Neural crest cell (in vitro differentiated cells): Measurements from ENCODE around the gene GARRE1. TPM values are rescaled to one million over a fixed set of nuclear protein-coding genes. Genes with fewer than 3 reads are reported as not detected.
"Not testable (repeated sequence)": the region's sequence is repeated elsewhere in the genome, so short reads cannot be mapped to it uniquely, and the experiment has no call there.

ENCODE experiments used
- DNase-seq: peaks from one replicate; pipeline ENCODE4 v3.0.0; 2021; ENCODE audit warnings: low read depth, mixed read lengths, low spot score
- H3K27ac Mint-ChIP-seq: one replicate; pipeline ENCODE4 v1.8.0; 2021; ENCODE audit warnings: mild to moderate bottlenecking, mixed read lengths; ENCODE audit not compliant: unreplicated experiment
- H3K27me3 Mint-ChIP-seq: 2 replicates; pipeline ENCODE4 v1.8.0; 2021; ENCODE audit warnings: low read depth, mild to moderate bottlenecking, mixed read lengths
- H3K36me3 Mint-ChIP-seq: 2 replicates; pipeline ENCODE4 v1.8.0; 2021; ENCODE audit warnings: low read depth, mild to moderate bottlenecking, mixed read lengths
- H3K4me1 Mint-ChIP-seq: 2 replicates; pipeline ENCODE4 v1.8.0; 2021; ENCODE audit warnings: mixed read lengths
- H3K4me3 Mint-ChIP-seq: one replicate; pipeline ENCODE4 v1.8.0; 2021; ENCODE audit warnings: mild to moderate bottlenecking, mixed read lengths
- H3K9me3 Mint-ChIP-seq: 2 replicates; pipeline ENCODE4 v1.8.0; 2021; ENCODE audit warnings: mixed read lengths
- total RNA-seq: library from RNA; stranded (reverse); gene quantifications from 2 replicates; pipeline ENCODE4 v1.2.1, GENCODE V29; 2021
- TF ChIP-seq, protein P1 (sequence below): fragments of 200-600 bp; sonication (generic); conservative IDR thresholded peaks from 2 replicates; pipeline ENCODE4 v1.5.0; 2021; ENCODE audit warnings: antibody characterized with exemption, mild to moderate bottlenecking

Gene GARRE1
- total RNA-seq, 1 donor from 2014 or later, result 20.0 TPM

DNA sequence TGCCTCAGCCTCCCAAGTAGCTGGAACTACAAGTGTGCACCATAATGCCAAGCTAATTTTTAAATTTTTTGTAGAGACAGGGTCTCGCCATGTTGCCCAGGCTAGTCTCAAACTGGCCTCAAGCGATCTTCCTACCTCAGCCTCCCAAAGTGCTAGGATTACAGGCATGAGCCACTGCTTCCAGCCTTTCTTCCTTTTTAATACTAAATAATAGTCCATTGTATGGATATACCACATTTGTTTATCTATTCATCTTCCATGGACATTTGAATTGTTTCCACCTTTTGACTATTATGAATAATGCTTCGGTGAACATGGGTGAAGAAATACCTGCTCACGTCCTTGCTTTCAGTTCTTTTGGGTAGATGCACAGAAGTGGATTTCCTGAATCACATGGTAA is 24.4 kb downstream of the GARRE1 start:
- TF ChIP-seq, protein P1, sequence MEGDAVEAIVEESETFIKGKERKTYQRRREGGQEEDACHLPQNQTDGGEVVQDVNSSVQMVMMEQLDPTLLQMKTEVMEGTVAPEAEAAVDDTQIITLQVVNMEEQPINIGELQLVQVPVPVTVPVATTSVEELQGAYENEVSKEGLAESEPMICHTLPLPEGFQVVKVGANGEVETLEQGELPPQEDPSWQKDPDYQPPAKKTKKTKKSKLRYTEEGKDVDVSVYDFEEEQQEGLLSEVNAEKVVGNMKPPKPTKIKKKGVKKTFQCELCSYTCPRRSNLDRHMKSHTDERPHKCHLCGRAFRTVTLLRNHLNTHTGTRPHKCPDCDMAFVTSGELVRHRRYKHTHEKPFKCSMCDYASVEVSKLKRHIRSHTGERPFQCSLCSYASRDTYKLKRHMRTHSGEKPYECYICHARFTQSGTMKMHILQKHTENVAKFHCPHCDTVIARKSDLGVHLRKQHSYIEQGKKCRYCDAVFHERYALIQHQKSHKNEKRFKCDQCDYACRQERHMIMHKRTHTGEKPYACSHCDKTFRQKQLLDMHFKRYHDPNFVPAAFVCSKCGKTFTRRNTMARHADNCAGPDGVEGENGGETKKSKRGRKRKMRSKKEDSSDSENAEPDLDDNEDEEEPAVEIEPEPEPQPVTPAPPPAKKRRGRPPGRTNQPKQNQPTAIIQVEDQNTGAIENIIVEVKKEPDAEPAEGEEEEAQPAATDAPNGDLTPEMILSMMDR, result no peak
- no peak overlapping the region for H3K4me3 Mint-ChIP-seq
- peaks cover 19% of the 10 kb centered on the region for H3K4me1 Mint-ChIP-seq
- no peak for DNase-seq
- no peak overlapping the region for H3K27ac Mint-ChIP-seq
- H3K36me3 Mint-ChIP-seq, result no peaks in the 10 kb centered on the region
- no peaks in the 10 kb centered on the region for H3K27me3 Mint-ChIP-seq
- H3K9me3 Mint-ChIP-seq, result peaks cover 3% of the 10 kb centered on the region

DNA sequence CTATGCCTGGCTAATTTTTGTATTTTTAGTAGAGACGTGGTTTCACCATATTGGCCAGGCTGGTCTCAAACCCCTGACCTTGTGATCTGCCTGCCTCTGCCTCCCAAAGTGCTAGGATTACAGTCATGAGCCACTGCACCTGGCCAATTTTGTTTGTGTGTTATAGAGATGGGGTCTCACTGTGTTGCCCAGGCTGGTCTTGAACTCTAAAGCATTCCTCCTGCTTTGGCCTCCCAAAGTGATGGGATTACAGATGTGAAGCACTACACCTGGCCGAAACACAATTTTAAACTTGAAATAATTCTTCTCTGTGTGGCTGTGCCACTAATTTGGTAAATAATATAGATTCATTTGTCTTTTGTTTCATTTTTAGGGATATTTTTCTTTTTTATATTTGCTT is 27.1 kb downstream of the GARRE1 start:
- not testable (repeated sequence) for DNase-seq, H3K27ac Mint-ChIP-seq, H3K36me3 Mint-ChIP-seq, H3K9me3 Mint-ChIP-seq, H3K4me3 Mint-ChIP-seq, H3K27me3 Mint-ChIP-seq
- H3K4me1 Mint-ChIP-seq, result peaks cover 18% of the 10 kb centered on the region

DNA sequence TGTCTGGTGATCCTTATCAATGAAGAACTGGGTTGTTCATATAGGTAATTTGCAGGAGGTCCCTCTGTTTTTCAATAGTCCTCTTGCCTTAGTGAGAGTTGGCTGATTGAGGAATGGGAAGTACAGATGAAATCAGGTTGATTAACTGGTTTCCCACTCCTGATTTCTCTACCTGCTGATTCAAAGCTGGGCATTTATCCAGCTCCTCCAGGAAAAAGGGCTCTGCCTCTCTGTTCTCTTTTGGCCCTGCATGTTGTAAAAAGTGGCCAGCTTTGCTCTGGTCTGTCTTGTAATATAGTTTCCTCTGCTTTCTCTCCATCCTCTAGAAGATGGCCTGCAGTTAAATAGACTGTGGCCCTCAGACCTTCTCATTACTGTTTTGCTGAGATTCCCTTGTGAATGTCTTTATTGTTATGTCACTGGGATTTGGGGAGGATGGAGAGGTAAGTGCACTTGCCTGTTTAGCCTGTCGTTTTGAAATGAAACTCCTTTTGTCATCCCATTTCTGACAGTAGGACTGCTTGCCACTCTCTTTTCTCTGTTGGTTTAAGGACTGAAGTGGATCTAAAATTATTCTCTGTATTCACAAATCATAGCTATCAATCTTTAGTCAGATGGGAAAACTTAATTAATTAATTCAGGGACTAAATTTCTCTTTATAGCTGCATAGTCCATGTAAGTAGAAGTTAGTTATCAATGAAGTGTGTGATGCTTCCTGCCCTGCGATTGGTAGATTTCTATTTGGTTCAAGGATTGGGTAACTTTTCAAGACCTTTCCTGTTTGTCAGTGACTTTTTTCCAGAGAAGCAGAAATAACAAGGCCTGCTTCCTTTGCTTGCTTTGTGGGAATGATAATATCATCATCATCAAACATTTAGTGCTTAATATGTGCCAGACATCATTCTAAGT is 28.5 kb downstream of the GARRE1 start:
- DNase-seq, result no peak
- no peaks in the 10 kb centered on the region for H3K9me3 Mint-ChIP-seq
- H3K4me3 Mint-ChIP-seq, result no peak overlapping the region
- TF ChIP-seq, protein P1, result no peak
- H3K27ac Mint-ChIP-seq, result no peak overlapping the region
- H3K27me3 Mint-ChIP-seq, result no peaks in the 10 kb centered on the region
- no peaks in the 10 kb centered on the region for H3K36me3 Mint-ChIP-seq
- H3K4me1 Mint-ChIP-seq, result peaks cover 11% of the 10 kb centered on the region

DNA sequence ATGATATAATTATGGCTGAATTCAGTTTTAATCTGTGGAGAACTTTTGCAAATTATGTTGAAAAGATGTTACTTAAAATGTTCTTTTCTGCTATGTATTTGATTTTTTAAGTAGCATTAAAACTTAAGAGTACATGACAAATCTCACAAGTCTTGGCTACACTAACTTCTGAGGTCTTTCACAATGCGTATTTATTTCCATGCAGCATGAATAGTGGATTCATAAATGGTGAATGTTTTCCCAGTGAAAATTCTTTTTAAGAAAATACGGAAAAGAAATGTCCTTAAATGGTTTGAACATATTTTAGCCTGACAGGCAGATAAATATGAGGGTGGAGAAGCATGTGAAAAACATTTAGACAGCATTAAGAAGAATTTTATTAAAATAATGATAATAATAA is 30.2 kb downstream of the GARRE1 start:
- H3K27me3 Mint-ChIP-seq, result no peaks in the 10 kb centered on the region
- peaks cover 11% of the 10 kb centered on the region for H3K4me1 Mint-ChIP-seq
- TF ChIP-seq, protein P1, result no peak
- no peak for DNase-seq
- no peak overlapping the region for H3K4me3 Mint-ChIP-seq
- no peaks in the 10 kb centered on the region for H3K9me3 Mint-ChIP-seq
- H3K27ac Mint-ChIP-seq, result no peak overlapping the region
- no peaks in the 10 kb centered on the region for H3K36me3 Mint-ChIP-seq

DNA sequence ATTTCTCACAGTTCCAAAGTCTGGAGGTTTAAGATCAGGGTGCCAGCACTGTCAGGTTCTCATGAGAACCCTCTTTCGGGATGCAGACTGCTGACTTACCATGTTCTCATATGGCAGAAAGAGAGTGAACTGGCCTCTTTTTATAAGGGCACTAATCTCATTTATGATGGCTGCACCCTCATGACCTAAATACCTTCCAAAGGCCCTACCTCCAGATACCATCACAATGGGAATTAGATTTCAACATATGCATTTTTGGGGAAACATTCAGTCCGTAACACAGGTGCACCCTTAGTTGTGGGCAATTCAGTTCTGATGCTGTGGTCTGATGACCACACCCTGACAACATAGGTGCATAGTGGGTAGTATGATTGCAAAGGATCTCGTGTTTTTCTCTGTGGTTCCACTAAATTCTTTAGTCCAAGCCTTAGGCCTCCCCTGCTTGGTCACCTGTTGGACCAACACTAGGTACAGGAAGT is 33.3 kb downstream of the GARRE1 start:
- Mint-ChIP-seq H3K27ac (no peak overlapping the region), H3K27me3 (no peaks in the 10 kb centered on the region), H3K36me3 (no peaks in the 10 kb centered on the region), H3K9me3 (no peaks in the 10 kb centered on the region), H3K4me3 (no peak overlapping the region), H3K4me1 (peaks cover 9% of the 10 kb centered on the region)
- TF ChIP-seq, protein P1, result no peak
- no peak for DNase-seq

DNA sequence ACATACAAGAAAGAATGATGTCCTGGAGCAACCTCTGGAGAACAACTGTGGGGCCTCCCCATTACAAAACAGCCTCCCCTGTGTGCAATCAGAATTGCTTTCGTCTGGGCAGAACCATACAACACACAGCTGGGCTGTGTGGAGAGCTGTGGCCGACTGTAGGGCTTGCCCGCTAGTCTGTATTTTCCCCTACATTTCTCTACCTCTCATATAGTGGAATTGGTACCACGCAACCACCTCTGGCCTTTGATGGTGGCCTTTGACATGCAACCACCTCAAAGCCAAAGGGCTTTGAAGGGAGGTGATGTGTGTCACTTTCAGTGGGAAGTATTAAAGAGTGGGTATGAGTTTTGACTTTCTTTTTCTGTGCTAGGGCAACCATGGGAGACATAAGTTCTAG is 34.0 kb downstream of the GARRE1 start:
- DNase-seq, result no peak
- Mint-ChIP-seq H3K4me3 (no peak overlapping the region), H3K27ac (no peak overlapping the region), H3K27me3 (no peaks in the 10 kb centered on the region), H3K4me1 (peaks cover 2% of the 10 kb centered on the region), H3K36me3 (no peaks in the 10 kb centered on the region), H3K9me3 (no peaks in the 10 kb centered on the region)
- TF ChIP-seq, protein P1, result no peak
